GM19468 (cell line): ENCODE results near the gene FAM174C.

Experiments
- ATAC-seq: cut with Tn5 transposase; IDR thresholded peaks from one replicate; pipeline ENCODE4 v1.9.1; 2021; ENCODE audit warnings: mild to moderate bottlenecking, moderate library complexity, moderate number of reproducible peaks; ENCODE audit not compliant: unreplicated experiment; ENCODE audit errors: extremely low read depth

FAM174C gene

DNA sequence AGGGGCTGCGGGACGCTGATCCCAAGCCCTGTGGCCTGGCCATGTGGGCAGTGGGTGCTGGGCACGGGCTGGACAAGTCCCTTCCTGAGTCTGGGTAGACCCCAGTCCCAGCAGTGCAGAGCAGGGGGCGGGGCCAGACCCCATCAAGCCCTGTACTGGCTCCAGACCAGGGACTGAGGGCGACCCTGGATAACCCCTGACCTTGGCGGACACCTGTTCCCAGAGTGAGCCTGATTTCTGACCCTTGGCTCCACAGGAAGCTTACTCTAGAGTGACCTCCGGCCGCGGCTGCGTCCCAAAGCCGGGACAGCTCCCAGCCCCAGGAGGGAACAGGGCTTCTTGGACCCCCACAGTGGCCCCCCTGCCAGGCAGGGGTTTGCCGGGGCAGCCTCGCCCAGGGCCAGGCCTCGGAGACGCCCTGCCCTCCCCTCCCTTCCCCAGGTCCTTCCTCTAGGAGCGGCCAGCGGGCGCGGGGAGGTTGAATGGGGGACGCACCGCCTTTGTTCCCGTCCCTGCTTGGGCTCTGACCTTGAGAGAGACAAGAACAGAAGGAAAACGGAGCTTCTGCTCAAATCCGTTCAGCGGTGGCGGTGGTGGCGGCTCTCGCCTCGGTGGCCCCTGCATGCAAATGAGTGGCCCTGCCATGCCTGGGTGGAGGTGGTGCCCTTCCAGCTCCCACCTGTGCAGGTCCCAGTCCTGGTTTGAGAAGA lies 8.0 kb downstream of the FAM174C start:
- no peak for ATAC-seq

DNA sequence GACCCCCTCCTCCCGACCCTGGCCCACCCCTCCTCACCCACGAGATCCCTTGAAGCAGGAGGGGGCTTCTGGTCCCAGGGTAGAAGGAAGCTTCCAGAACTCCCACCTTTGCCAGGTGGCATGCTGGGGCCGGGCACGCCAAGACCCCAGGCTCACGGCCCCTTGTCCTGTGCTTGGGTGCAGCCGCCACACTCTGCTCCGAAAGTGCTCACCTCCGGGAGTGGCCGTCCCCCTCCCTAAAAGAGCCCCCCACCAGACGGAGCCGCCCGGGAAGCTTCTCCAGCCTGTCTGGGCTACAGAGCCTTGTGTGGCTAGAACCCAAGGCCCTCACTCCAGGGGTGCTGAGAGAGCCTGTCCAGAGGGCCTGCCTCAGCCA lies 8.6 kb downstream of the FAM174C start:
- ATAC-seq: no peak

DNA sequence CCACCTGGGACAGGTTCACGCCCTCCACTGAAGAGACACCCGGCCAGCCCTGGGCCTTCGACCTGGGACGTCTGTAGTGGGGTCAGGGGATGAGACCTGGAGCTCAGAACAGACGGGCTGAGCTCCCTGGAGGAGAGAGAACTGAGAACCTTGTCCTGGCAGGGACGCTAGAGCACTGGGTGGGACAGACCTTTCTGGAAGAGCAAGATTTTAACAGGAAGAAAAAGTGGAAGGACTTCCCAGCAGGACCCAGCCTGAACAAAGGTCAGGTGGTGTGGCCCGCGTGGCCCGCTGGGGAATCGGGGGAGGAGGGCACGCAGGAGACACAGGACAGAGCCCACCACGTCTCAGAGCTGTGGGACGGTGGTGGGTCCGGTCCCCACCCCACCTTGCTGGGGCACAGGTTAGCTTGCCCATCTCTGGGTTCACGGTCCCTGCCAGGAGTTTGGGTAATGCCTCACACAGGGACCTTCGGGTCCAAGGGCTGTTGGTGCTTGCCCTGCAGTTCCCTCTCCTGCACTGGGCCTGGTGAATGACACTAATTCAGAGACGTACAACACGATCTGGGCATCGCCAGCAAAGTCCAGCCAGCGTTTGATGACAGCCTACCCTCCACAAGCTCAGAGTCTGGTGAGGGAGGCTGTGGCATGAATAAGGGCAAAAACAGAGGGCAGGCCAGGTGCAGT lies 9.1 kb downstream of the FAM174C start:
- no peak for ATAC-seq

DNA sequence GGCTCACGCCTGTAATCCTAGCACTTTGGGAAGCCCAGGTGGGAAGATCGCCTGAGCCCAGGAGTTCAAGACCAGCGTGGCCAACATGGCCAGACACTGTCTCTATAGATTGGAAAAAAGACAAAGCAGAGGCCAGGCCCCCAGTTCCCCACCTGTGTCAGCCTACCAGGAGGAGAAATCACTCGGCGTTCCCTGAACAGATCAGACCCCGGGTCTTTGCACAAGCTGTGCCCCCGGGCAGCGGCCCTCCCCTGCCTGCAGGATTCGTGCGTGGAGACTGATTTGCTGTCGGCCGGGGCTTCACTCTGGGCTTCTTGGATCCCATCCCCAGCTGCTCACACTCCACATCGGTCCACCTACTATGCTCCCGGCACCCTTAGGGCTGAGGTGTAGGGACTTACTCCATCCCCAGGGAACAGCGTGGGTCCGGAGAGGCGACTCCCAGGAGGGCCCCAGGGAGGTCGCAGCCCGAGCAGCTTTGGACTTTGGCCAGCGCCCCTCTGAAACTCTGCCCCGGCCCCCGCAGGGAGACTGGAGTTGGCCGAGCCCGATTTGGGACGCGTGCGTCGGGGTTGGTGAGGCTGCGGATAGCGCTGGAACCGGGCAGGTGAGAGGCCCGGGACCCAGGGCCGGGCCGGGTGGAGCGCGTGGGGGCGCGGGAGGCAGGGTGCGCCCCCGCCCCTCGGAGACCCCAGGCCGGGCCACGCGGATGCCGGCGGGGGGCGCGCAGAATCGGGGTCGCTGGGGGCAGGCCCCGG lies 9.8 kb downstream of the FAM174C start:
- ATAC-seq: no peak

DNA sequence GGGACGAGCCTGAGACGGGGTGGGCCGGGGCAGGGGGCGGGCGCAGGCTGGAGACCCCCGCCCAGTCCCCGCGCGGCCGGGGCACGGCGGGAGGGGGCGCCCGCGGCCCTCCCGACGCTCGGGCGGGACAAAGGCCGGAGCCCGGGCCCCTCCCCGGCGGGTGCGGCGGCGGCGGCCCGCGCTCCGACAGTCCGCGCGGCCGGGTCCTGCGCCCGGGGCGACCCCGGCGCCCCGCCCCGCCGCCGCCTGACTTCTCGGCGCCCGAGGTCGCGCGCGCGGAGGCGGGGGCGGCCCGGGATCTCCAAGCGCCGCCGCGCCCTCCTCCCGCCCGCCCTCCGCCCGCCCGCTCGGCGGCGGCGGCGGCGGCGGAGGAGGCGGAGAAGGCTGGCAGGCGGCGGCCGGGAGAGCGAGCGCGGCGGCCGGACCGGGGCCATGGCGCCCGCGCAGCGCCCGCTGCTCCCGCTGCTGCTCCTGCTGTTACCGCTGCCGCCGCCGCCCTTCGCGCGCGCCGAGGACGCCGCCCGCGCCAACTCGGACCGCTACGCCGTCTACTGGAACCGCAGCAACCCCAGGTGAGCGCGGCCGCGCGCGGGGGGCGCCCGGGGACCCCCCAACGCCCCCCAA lies 10.5 kb downstream of the FAM174C start, which contains the start of gene EFNA2:
EFNA2 (plus strand) TSS at position 137 of the 624 bp plus-strand sequence; CDS start at position 433, 296 bp downstream.
- ATAC-seq: no peak

DNA sequence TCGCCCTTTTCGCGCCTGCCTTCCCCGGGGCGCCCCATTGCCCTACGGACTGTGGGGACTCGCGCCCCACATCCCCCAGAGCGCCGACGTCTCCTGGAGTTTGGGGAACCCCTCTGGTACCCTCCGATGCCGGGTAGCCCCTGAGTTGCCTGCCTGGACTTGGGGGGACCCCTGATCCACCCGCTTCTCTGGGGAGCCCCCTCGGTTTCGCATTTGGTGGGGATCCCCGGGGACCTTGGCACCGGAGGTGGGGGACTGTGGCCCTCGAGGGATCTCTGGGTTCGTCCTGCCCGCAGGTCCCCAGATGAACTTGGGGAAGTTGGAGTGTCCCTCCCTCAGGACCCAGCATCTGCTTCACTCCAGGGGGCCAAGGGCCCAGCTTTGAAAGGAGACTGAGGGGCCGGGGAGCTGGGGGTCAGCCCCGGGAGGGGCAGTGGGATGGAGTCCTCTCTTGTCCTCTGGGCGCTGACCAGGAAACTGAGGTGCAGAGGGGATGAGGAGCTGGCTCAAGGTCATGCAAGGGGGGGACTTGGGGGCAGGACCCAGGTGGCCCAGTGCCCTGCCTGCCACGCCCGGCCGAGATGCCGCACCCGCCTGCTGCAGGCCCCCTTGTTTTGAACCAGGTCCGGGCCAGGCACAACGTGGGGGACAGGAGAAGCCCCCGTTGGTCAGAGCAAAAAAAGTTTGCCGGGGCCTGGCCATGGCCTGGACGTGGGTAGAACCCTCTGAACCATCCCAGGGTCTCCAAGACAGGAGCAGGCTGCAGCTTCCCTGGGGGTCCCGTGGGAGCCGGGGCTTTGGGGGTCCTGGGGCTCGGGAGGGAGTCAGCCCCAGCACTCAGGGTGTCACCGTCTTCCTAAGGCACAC lies 11.4 kb downstream of the FAM174C start:
- ATAC-seq: no peak

DNA sequence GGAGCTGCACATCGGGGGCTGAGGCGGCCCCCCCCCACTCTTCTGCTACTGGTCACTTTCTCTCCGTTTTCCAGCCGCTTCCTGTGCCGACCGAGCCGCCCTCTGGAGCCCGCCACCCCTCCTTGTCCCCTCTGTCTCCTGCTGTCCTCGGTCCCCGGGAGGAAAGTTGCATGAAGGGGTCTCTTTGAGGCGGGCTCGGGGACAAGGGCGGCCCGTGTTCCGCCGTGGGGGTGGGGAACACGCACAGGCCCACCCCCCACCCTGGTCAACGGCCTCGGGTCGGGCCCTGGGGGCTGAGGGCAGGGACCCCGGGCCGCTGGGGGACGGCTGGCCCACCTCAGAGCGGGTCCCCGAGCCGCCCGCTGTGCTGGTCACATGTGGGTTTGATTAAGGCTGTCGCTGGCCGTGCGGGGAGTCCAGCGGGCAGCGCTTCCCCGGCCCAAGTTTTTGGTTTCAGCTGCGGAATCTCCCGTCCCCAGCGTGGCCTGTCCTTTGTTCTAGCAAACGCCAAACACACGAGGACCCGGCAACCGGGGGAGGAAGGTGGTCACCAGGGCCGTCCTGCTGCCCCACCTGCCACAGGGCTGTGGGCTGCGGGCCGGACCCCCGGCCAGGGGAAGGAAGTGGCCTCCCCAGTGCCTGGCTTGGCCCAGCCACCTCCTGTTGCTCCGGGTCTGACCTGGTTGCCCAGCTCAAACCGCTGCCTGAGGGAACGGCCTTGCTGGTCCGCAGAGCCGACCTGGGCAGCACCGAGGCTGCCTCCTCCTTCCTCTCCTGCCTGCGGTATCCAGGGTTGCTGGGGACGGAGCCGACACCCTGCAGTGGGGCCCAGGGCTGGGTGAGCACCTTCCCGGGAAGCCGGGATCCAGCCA lies 12.3 kb downstream of the FAM174C start:
- no peak for ATAC-seq

DNA sequence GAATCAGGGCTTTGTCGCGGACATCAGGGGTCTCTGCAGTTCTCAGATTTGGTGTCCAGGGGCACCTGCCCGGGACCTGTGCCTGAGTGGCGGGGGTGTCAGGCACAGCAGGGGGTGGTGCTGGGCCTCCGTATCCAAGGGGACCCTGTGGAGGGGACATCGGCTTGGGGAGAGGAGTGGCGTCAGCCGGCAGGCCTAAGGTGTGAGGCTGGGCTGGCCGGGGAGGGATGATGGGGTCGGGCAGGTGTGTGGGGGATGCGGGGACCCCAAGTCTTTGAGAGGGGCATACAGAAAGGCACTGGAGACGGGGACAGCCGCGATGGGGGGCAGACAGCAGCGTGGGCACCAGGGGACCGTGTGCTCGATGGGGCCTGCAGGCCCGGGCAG lies 12.9 kb downstream of the FAM174C start:
- ATAC-seq: no peak

DNA sequence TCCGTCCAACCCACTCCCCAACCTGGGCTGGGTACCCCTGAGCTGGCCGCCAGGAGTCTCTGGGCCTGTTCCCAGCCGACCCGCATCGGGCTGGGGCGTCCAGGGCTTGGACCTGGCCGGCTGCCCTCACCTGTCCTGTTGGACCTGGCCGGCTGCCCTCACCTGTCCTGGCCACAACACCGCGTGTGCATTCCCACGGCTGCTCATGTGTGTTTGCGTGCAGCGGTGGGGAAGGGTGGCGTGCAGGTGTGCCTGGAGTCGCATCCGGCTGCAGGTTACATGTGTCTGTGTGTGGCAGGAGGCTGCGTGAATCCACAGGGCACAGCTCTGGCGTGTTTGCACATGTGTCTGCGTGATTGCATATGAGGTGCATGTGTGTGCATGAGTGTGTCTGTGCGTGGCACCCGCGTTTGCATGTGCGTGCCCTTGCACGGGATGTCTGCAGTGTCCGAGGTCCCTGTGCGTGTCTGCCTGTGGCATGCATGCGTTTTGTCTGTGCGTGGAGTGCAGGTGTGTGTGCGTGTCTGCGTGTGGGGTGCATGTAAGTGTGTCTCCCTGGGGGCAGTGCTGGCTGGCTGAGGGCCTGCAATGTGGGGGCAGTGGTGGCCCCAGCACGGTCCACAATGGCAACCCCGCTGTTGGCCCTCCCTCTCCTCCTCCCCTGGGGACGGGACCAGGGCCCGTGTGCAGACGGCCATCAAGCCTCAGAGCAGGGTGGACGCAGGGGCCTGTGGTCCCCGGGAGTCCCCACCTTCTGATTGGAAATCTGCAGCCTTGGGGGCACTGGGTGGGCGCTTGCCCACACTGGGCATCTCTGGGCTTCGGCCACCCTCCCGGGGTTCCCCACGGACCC lies 13.7 kb downstream of the FAM174C start:
- no peak for ATAC-seq

DNA sequence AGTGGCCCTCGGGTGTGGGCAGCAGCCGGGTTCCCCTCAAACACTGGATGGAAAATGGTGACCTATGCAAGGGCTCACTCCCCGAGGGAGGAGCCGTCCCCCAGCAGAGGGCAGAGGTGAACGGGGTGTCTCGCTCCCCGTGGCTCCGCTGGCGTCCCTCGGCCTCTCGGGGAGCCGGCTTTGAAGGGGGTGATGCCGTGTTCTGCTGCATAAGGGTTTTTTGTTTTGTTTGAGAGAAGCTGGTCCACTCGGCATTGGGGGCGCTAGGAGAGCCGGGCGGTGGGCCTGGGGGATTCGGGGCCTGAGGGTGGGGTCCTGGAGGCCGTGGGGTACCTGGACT lies 14.3 kb downstream of the FAM174C start:
- ATAC-seq: no peak

DNA sequence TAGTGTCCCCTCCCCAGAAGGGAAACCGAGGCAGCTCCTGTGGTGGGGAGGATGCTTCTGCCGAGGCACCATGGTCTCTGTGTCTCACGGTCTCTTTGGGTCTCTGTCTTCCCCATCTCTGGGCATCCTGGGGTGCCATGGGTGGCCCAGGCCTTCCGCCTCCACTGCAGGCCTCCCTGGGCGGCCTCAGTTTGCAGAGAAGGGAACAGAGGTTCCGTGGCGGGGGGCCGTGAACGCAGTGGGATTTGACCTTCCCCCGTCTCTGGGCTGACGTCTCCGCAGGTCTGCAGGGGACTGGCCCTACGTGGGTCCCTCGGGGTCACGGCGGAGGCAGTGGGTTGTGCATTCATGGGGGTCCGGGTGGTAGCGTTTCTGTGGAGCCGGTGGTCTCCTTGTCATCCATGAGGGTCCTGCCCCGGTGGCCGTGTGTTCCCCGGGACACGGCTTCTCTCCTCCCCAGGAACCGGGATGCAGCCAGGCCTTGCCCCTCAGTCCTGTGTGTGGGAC lies 14.9 kb downstream of the FAM174C start:
- no peak for ATAC-seq

DNA sequence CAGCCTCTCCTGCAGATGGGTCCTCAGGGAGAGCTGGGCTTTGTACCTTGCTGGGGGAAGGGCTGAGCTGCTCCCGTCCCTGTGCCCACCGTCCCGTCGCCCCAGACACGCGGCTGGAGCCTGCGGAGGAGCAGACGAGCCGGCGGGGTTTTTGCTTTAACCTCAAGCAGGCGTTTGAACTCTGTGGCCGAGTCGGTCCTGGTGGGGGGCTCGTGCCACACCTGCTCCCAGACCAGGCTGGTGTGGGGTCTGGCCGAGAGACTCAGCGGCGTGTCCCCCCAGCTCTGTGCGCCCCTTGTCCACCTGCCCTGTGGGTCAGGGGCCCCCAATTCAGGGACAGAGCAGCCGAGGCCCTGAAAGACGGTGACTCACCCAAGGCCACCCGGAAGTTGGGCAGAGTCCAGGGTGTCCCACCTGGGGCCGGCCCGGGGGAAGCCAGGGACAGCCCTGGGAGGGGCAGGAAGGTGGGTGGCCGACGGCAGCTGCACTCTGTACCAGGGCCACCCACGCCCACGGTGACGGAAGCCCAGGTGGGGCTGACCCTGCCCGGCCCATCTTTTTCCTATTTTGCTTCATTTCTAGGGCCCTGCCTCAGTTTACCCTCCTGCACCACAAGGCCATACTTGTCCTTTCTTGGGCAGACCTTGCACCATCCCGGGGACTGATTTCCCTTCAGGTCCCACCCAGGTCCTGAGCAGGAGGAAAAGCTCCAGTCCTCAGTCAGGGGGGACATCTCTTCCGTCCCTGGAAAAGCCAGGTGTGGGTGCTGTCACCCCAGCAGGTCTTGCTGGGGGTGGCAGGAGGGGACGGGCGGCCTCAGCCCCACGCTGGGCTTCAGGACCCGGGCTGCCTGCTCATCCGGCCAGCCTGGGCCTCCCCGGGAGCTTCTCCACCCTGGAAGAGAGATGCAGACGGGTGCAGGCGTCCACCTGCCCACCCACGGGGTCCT lies 15.6 kb downstream of the FAM174C start:
- no peak for ATAC-seq

DNA sequence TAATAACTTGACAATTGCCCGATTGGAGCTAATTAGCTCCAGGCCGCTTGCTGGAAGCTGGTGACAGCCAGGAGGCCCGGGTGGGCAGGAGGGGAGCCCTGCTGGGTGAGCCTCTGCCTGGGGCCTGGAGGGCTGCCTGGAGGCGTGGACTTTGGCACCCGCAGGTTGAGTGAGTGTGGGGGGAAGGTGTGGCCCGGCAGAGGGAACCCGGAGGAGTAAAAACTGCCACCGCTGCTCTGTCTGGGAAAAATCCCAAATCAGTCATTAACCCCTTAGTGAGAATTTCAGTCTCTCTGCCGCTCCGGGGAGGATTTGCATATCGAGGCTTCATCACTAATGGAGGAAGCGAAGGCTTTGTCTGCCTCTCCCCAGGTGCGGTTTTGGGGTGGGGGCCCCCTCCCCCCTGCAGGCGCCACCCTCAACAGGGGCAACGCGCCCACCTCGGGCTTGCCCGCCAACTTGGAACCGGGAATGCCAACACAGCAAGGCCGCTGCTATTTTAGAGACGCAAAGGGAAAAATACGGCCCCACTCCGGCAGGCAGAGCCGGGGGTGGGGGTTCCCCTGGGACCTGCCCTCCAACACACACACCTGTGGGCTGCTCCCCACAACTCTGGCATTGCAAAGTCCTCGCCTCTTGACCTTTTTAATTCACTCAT lies 16.6 kb downstream of the FAM174C start:
- ATAC-seq: no peak

DNA sequence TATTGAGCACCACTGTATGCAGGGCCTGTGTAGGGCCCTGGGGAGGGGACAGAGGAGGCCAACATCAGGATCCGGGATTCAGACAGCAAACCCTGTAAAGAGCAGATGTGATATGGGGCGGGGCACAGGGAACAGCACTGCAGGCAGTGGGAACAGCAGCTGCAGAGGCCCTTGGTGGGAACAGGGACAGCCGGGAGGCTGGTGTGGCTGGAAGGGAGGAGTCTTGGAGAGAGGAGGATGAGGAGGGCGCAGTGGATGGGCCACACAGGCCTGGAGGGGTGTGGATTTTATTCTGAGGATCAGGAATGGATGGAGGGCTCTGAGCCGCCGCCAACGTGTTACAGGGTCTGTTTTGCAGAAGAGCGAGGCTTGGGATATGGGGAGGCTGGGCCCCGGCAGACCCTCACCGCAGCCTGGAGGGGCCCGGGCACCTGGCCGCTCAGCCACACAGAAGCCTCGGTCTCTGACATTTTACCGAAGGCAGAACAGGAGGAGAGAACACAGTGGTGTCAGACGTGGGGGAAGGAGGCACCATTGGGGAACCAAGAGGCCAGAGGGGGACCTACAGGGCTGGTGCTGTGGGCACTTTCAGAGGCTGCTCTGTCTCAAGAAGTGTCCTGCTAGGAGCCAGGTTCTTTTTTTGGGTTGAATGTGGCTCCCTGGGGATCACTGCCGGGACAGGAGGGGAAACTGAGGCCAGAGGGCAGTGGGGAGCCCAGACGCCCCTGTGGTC lies 17.3 kb downstream of the FAM174C start:
- ATAC-seq: no peak

DNA sequence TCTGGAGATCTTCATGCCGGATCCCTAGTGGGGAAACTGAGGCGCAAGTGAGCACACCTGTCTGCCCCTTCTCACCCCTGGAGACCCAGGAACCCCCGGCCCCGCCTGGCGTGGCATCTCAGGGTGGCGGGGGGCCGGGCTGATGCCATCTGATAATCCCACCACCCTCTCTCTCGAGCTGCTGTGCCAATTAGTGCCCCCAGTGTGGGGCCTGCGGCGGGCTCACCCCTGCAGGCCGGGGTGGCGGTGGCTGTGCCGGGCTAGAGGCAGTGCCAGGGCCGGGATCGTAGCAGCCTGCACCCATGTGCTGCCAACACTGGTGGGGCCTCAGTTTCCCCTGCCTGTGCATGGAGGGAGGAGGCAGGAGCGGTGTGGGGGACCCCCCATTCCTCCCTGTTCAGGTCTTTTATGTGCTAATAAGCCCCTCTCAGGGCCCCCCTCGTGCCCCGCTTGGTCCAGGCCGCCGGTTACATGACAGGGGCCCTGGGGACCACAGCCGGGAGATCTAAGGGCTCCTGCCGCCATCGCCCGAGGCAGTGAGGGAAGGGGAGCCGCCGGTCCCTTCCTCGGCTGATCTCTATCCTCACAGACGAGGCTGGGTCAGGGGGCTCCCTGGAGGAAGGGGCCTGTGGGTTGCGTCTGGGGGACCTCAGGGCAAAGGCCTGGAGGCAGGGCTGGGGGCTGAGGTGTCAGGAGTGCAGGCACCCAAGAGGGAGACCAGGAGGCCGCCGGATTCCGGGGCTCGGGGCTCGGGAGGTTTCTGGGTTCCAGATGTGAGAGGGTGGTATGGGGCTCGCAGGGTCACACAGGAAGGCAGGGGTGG lies 18.7 kb downstream of the FAM174C start:
- no peak for ATAC-seq
